Lower leg skin (tissue), 4 donors: ENCODE results near the gene DENND1B. TPM values are rescaled to one million over a fixed set of nuclear protein-coding genes. Genes with fewer than 3 reads are reported as not detected.

Experiments used
- DNase-seq, 2 donors: peaks; one replicate each; pipeline ENCODE4 v3.0.0-alpha.2; 2019; ENCODE audit warnings: low spot score in 2 of 2
- H3K4me3 ChIP-seq: fragments of 200-600 bp; sonication (generic); 2 replicates; pipeline ENCODE4 v1.5.1; 2017; ENCODE audit warnings: mild to moderate bottlenecking, low read depth; ENCODE audit not compliant: poor library complexity, severe bottlenecking
- CTCF ChIP-seq, 3 donors: fragments of 450-650 bp; IDR thresholded peaks; one replicate each; pipeline ENCODE4 v1.5.1; 2016; ENCODE audit warnings: antibody characterized with exemption in 3 of 3, mild to moderate bottlenecking in 3 of 3, moderate library complexity in 2 of 3
- POLR2A ChIP-seq, 2 donors: fragments of 450-650 bp; IDR thresholded peaks; one replicate each; pipeline ENCODE4 v1.6.1; 2016 to 2017; ENCODE audit warnings: antibody characterized with exemption in 2 of 2, mild to moderate bottlenecking in 1 of 2, moderate library complexity in 1 of 2
- WGBS, 2 donors: methylation state at CpG; one replicate each; pipeline ENCODE4 v1.1.5; 2018; 5-methylcytosine and 5-hydroxymethylcytosine counted together
- intact Hi-C: fragments of 100-400 bp; cut with DNase I; formaldehyde crosslinking; loops from one replicate; pipeline ENCODE4 v1.15.0; 2023; ENCODE audit warnings: low total_unique reads
- total RNA-seq, 4 donors: library from RNA; depleted of rRNA; stranded (reverse); fragments of >200 nt; gene quantifications; one replicate each; pipeline ENCODE4 v1.1.0, GENCODE V29; 2016

DENND1B gene
- total RNA-seq, 4 donors from 2014 or later: 5.5 to 12.4 (median 7.2) TPM

GRCh38 chr1:197745911-197746310 lies 29.4 kb downstream of the DENND1B start:
- DNase-seq: no peak
- TF ChIP-seq POLR2A (IDR thresholded peaks at IDR 0.05): no peak
- no peak for TF ChIP-seq CTCF (IDR thresholded peaks at IDR 0.05)
- intact Hi-C loops: no loop called here
- H3K4me3 ChIP-seq: no peak overlapping the region
- 84 to 86% methylated on average over 4 of the region's 4 CpGs for WGBS, 2 donors

DNA sequence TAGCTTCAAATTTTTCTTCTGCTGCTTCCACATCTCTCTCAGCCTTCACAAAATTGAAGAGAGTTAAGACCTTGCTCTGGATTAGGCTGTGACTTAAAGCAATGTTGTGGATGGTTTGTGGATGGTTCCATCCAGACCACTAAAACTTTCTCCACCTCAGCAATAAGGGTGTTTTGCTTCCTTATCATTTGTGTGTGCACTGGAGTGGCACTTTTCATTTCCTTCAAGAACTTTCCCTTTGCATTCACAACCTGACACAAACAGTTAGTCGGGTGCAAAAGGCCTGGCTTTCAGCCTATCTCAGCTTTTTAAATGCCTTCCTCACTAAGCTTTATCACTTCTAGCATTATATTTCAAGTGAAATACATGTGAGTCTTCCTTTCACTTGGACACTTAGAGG lies 30.3 kb downstream of the DENND1B start:
- TF ChIP-seq POLR2A (IDR thresholded peaks at IDR 0.05): no peak
- TF ChIP-seq CTCF (IDR thresholded peaks at IDR 0.05): no peak
- intact Hi-C loops: no loop called here
- 89 to 100% methylated on average over 1 of the region's 1 CpG for WGBS, 2 donors
- no peak for DNase-seq
- no peak overlapping the region for H3K4me3 ChIP-seq

DNA sequence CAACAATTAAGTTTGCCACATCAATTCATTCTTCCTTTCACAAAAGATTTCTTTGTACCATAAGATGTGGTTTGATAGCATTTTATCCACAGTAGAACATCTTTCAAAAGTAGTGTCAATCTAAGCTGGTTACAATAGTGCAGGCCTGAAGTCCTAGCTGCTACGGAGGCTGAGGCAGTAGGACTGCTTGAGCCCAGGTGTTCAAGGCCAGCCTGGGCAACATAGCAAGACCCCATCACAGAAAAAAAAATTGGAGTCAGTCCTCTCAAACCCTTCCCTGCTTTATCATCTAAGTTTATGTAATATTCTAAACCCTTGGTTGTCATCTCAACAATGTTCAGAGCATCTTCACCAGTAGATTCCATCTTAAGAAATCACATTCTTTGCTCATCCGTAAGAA lies 31.7 kb downstream of the DENND1B start:
- DNase-seq: no peak
- WGBS, 2 donors: 93 to 95% methylated on average over 2 of the region's 2 CpGs
- intact Hi-C loops: no loop called here
- no peak overlapping the region for H3K4me3 ChIP-seq
- TF ChIP-seq POLR2A (IDR thresholded peaks at IDR 0.05) (no peak), CTCF (IDR thresholded peaks at IDR 0.05) (no peak)

DNA sequence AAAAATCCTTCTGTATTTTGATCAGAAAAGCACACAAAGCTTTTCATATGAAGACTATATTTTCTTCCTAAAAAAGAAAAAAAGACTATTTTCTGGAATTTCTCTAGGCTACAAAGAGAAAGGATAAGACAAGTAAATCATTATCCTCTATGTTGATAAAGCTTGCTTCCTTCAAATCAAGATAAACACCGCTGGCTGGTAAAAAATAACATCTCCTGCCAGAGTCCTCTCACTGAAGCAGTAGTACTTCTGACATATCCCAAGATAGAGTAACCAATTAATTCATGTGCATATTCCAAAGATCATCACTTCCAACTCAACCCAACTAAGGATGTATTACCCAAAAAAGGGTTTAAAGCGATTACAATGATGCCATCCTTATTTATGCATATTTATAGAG lies 34.3 kb downstream of the DENND1B start:
- WGBS, 2 donors: 89 to 91% methylated on average over 2 of the region's 2 CpGs
- TF ChIP-seq CTCF (IDR thresholded peaks at IDR 0.05) (no peak), POLR2A (IDR thresholded peaks at IDR 0.05) (no peak)
- intact Hi-C loops: no loop called here

GRCh38 chr1:197738927-197739326 lies 36.4 kb downstream of the DENND1B start:
- DNase-seq: no peak
- H3K4me3 ChIP-seq: no peak overlapping the region
- TF ChIP-seq POLR2A (IDR thresholded peaks at IDR 0.05) (no peak), CTCF (IDR thresholded peaks at IDR 0.05) (no peak)
- intact Hi-C loops: no loop called here
- 0 to 48% methylated on average over 1 of the region's 1 CpG for WGBS, 2 donors

More for the DNA sequence above, 34.3 kb downstream of the DENND1B start:
- H3K4me3 ChIP-seq: no peak overlapping the region
- DNase-seq: no peak

- no peak overlapping the region for H3K4me3 ChIP-seq
- 78 to 83% methylated on average over 1 of the region's 1 CpG for WGBS, 2 donors
- no peak for DNase-seq
- TF ChIP-seq CTCF (IDR thresholded peaks at IDR 0.05): no peak
- TF ChIP-seq POLR2A (IDR thresholded peaks at IDR 0.05): no peak
- intact Hi-C loops: no loop called here
These were observed 37.4 kb downstream of the DENND1B start for GRCh38 chr1:197737916-197738315.
